Vagina (tissue), 2 donors: ENCODE results near the gene ROR2.

Experiments used
- CTCF ChIP-seq, 3 experiments: fragments of 450-650 bp in 2 of 3; fragments of 200-600 bp in 1 of 3; sonication (generic) in 1 of 3; IDR thresholded peaks; one replicate each; pipeline ENCODE4 v1.5.1; 2017 to 2019; ENCODE audit warnings: antibody characterized with exemption in 3 of 3, mild to moderate bottlenecking in 2 of 3, moderate library complexity in 2 of 3
- POLR2A ChIP-seq, 2 donors: fragments of 450-650 bp; IDR thresholded peaks; one replicate each; pipeline ENCODE4 v1.6.1; 2017; ENCODE audit warnings: antibody characterized with exemption in 2 of 2, mild to moderate bottlenecking in 2 of 2, moderate library complexity in 2 of 2

DNA sequence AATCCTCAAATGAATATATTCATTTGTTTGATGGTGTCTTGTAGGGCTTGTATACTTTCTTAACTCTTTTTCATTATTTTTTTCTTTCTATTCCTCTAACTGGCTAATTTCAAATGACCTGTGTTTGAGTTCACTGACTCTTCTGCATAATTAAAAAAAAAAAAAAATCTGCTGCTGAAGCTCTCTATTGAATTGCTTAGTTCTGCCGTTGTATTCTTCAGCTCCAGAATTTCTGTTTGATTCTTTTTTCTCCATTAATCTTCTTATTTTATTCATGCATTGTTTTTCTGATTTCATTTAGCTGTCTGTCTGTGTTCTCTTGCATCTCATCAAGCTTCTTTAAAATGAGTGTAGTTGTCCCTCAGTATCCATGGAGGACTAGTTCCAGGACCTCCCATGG, 244.6 kb downstream of the ROR2 start:
- TF ChIP-seq CTCF (IDR thresholded peaks at IDR 0.05) = no peak
- no peak for TF ChIP-seq POLR2A (IDR thresholded peaks at IDR 0.05)
